K562 (cell line): ENCODE results near the gene LCE1F. TPM values are rescaled to one million over a fixed set of nuclear protein-coding genes. Genes with fewer than 3 reads are reported as not detected.

ENCODE experiments used
- CEBPB ChIP-seq: fragments of 450-650 bp; IDR thresholded peaks from 2 replicates; pipeline ENCODE4 v1.6.1; 2016; ENCODE audit warnings: missing genetic modification characterization, missing compliant biosample characterization
- CEBPG ChIP-seq, 3 experiments: fragments of 200-800 bp in 1 of 3; sonication (Bioruptor generic) in 1 of 3; sonication (generic) in 1 of 3; formaldehyde crosslinking in 1 of 3; IDR thresholded peaks in 2 of 3; conservative IDR thresholded peaks in 1 of 3; 2 replicates each; pipeline versions ENCODE4 v1.6.1 to v1.8.0; 2016 to 2022; ENCODE audit warnings: missing compliant biosample characterization in 2 of 3, missing genetic modification characterization in 2 of 3, mild to moderate bottlenecking in 1 of 3, missing genetic modification reagents in 1 of 3
- FOXK2 ChIP-seq, 2 experiments: fragments of 450-650 bp; IDR thresholded peaks in 1 of 2; conservative IDR thresholded peaks in 1 of 2; 2 replicates each; pipeline ENCODE4 v1.6.1; 2016; ENCODE audit warnings: low read depth in 2 of 2, mild to moderate bottlenecking in 1 of 2
- HCFC1 ChIP-seq: IDR thresholded peaks from 2 replicates; pipeline ENCODE4 v1.6.1; 2012; ENCODE audit warnings: low read depth, low read length, improper control_type of control experiment
- L3MBTL2 ChIP-seq: fragments of 450-650 bp; IDR thresholded peaks from 2 replicates; pipeline ENCODE4 v1.6.1; 2016; ENCODE audit warnings: mild to moderate bottlenecking, moderate library complexity
- RAD21 ChIP-seq, 2 experiments: fragments of 250-450 bp in 1 of 2; fragments of 450-650 bp in 1 of 2; sonication (Bioruptor Pico) in 1 of 2; formaldehyde crosslinking in 1 of 2; IDR thresholded peaks in 1 of 2; conservative IDR thresholded peaks in 1 of 2; 2 replicates each; pipeline versions ENCODE4 v1.4.0 to v1.8.0; 2020 to 2022; ENCODE audit warnings: mild to moderate bottlenecking in 2 of 2, moderate library complexity in 1 of 2
- RAD51 ChIP-seq: fragments of 450-650 bp; IDR thresholded peaks from 2 replicates; pipeline ENCODE4 v1.7.1; 2016; ENCODE audit warnings: low read depth, mild to moderate bottlenecking, borderline replicate concordance
- RBM14 ChIP-seq: fragments of 200-400 bp; formaldehyde crosslinking; IDR thresholded peaks from 2 replicates; pipeline ENCODE4 v1.6.1; 2018; ENCODE audit warnings: low read depth, mild to moderate bottlenecking, low read length, moderate library complexity, borderline replicate concordance; ENCODE audit not compliant: insufficient read depth
- RBM15 ChIP-seq: fragments of 200-400 bp; formaldehyde crosslinking; IDR thresholded peaks from 2 replicates; pipeline ENCODE4 v1.6.1; 2018; ENCODE audit warnings: mild to moderate bottlenecking, low read length, moderate library complexity; ENCODE audit not compliant: insufficient read depth
- RHOXF2B ChIP-seq: fragments of 250-450 bp; sonication (Bioruptor Pico); conservative IDR thresholded peaks from 2 replicates; pipeline ENCODE4 v1.5.1; 2021
- TOE1 ChIP-seq, 2 experiments: fragments of 450-650 bp in 1 of 2; sonication (generic) in 1 of 2; formaldehyde crosslinking in 1 of 2; IDR thresholded peaks; 2 replicates each; pipeline versions ENCODE4 v1.7.1 to v1.8.0; 2016 to 2022; ENCODE audit warnings: borderline replicate concordance in 2 of 2, mild to moderate bottlenecking in 2 of 2, antibody characterized with exemption in 1 of 2, inconsistent platforms in 1 of 2, low read depth in 1 of 2, missing genetic modification reagents in 1 of 2, moderate library complexity in 1 of 2
- ZKSCAN1 ChIP-seq: fragments of 150-350 bp; IDR thresholded peaks from 2 replicates; pipeline ENCODE4 v1.6.1; 2016; ENCODE audit warnings: low read depth, low read length
- ZNF696 ChIP-seq: fragments of 250-450 bp; sonication (Bioruptor Pico); conservative IDR thresholded peaks from 2 replicates; pipeline ENCODE4 v1.4.0; 2020; ENCODE audit warnings: mild to moderate bottlenecking, moderate library complexity
- ZNF778 ChIP-seq: fragments of 450-650 bp; formaldehyde crosslinking; IDR thresholded peaks from 2 replicates; pipeline ENCODE4 v1.4.0; 2020; ENCODE audit warnings: mild to moderate bottlenecking, moderate library complexity
- polyA plus RNA-seq, 8 experiments: library from polyadenylated mRNA; depleted of rRNA in 4 of 8; stranded (reverse) in 5 of 8; unstranded in 3 of 8; fragments of >200 nt; fragmentation: Nextera tagmentation in 2 of 8; fragmentation: Illumina TruSeq in 1 of 8; extraction: Ambion mirVana in 2 of 8; extraction: Trizol in 1 of 8; gene quantifications; 2 replicates each; pipeline versions ENCODE4 v1.2.1 to v1.2.3, GENCODE V29; 2011 to 2014; ENCODE audit warnings: inconsistent platforms in 1 of 8, missing spikeins in 1 of 8
- total RNA-seq, 7 experiments: library from RNA; depleted of rRNA in 6 of 7; stranded (reverse); fragments of >200 nt in 6 of 7; fragmentation: Illumina TruSeq in 2 of 7; extraction: Trizol in 2 of 7; gene quantifications; 2 replicates each; pipeline versions ENCODE4 v1.2.1 to v1.2.3, GENCODE V29; 2011 to 2021; ENCODE audit warnings: low replicate concordance in 1 of 7
- TF ChIP-seq, protein P1 (sequence below), 2 experiments: fragments of 450-650 bp in 1 of 2; sonication (generic) in 1 of 2; formaldehyde crosslinking in 1 of 2; IDR thresholded peaks in 1 of 2; conservative IDR thresholded peaks in 1 of 2; 2 replicates each; pipeline versions ENCODE4 v1.6.1 to v1.8.1; 2016 to 2023; ENCODE audit warnings: mild to moderate bottlenecking in 2 of 2, moderate library complexity in 2 of 2, inconsistent platforms in 1 of 2, missing genetic modification reagents in 1 of 2
- TF ChIP-seq, protein P2 (sequence below), 3 experiments: IDR thresholded peaks in 2 of 3; conservative IDR thresholded peaks in 1 of 3; 2 replicates each; pipeline ENCODE4 v1.5.1; 2011 to 2012; ENCODE audit warnings: low read length in 3 of 3, mild to moderate bottlenecking in 3 of 3, control low read depth in 2 of 3, improper control_type of control experiment in 1 of 3, inconsistent platforms in 1 of 3, low read depth in 1 of 3, mixed read lengths in 1 of 3, moderate library complexity in 1 of 3; ENCODE audit not compliant: insufficient read depth in 2 of 3
- TF ChIP-seq, protein P3 (sequence below): sonication (generic); formaldehyde crosslinking; IDR thresholded peaks from 2 replicates; pipeline ENCODE4 v1.5.0; 2020; ENCODE audit warnings: missing genetic modification reagents
- TF ChIP-seq, protein P4 (sequence below), 2 experiments: IDR thresholded peaks; 2 replicates each; pipeline ENCODE4 v1.6.1; 2011; ENCODE audit warnings: borderline replicate concordance in 1 of 2, control low read depth in 1 of 2, low read depth in 1 of 2, low read length in 1 of 2, mild to moderate bottlenecking in 1 of 2, mixed read lengths in 1 of 2, moderate library complexity in 1 of 2; ENCODE audit not compliant: insufficient read depth in 1 of 2, insufficient read length in 1 of 2, poor library complexity in 1 of 2, severe bottlenecking in 1 of 2; ENCODE audit errors: extremely low read depth in 1 of 2

Gene LCE1F
- total and polyA plus RNA-seq, 9 of the 15 experiments (the other 6 are each of a cell fraction or from before 2014, with no cell fraction given): not detected

DNA sequence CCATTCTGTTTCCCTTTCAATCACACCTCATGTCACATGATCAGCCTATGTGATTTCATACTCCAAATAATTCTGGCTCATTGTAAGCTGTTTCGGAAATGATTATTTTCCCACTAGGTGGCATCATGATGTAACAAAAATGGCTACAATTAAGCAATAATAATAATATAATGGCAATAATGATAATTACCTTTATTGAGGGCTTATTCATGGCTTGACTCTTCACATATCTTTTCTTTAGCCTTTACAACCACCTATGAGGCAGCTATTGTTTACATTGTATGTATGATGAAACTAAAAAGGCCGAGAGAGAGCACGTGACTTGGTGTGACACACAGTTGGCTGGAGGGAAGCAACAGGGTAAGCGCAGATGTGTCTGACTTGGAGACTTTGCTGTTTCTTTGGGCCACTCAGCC is 29.6 kb upstream of the LCE1F start (continued):
- TF ChIP-seq, protein P1, sequence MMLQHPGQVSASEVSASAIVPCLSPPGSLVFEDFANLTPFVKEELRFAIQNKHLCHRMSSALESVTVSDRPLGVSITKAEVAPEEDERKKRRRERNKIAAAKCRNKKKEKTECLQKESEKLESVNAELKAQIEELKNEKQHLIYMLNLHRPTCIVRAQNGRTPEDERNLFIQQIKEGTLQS (IDR thresholded peaks at IDR 0.05): peak; percentile 73
- TF ChIP-seq, protein P1 (CRISPR knock-in tag; conservative IDR thresholded peaks at IDR 0.05): no peak
- TF ChIP-seq ZKSCAN1 (no peak), RAD51 (peak; percentile 85), RBM14 (no peak), RBM15 (no peak), FOXK2 (conservative IDR thresholded peaks at IDR 0.05 in 1 of 2, IDR thresholded peaks at IDR 0.05 in 1 of 2; ENCODE audit: low read depth in 2 of 2) (no peak; a peak in 1 of 4 replicates), RAD21 (CRISPR knock-in tag; conservative IDR thresholded peaks at IDR 0.05 in 1 of 2, IDR thresholded peaks at IDR 0.05 in 1 of 2) (peak in 1 of 2 experiments; percentile 35; a peak in 2 of 4 replicates), ZNF696 (CRISPR knock-in tag) (no peak), L3MBTL2 (peak; percentile 60), CEBPB (tag) (peak; percentile 75), CEBPG (CRISPR knock-in tag; IDR thresholded peaks at IDR 0.05) (no peak), CEBPG (tag; conservative IDR thresholded peaks at IDR 0.05 in 1 of 2, IDR thresholded peaks at IDR 0.05 in 1 of 2) (peak; percentile 63 to 81), HCFC1 (no peak), TOE1 (IDR thresholded peaks at IDR 0.05; ENCODE audit: borderline replicate concordance) (peak; percentile 74; the same call in 1 of the 2 replicates), TOE1 (CRISPR knock-in tag; IDR thresholded peaks at IDR 0.05; ENCODE audit: borderline replicate concordance, low read depth) (no peak), RHOXF2B (CRISPR knock-in tag) (no peak), ZNF778 (CRISPR knock-in tag) (no peak)
- TF ChIP-seq, protein P2, sequence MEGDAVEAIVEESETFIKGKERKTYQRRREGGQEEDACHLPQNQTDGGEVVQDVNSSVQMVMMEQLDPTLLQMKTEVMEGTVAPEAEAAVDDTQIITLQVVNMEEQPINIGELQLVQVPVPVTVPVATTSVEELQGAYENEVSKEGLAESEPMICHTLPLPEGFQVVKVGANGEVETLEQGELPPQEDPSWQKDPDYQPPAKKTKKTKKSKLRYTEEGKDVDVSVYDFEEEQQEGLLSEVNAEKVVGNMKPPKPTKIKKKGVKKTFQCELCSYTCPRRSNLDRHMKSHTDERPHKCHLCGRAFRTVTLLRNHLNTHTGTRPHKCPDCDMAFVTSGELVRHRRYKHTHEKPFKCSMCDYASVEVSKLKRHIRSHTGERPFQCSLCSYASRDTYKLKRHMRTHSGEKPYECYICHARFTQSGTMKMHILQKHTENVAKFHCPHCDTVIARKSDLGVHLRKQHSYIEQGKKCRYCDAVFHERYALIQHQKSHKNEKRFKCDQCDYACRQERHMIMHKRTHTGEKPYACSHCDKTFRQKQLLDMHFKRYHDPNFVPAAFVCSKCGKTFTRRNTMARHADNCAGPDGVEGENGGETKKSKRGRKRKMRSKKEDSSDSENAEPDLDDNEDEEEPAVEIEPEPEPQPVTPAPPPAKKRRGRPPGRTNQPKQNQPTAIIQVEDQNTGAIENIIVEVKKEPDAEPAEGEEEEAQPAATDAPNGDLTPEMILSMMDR (IDR thresholded peaks at IDR 0.05 in 2 of 3, conservative IDR thresholded peaks at IDR 0.05 in 1 of 3; ENCODE audit: insufficient read depth in 2 of 3, low read depth in 1 of 3, low read length in 3 of 3): peak in 1 of 3 experiments; percentile 20; a peak in 1 of 6 replicates
- TF ChIP-seq, protein P3, sequence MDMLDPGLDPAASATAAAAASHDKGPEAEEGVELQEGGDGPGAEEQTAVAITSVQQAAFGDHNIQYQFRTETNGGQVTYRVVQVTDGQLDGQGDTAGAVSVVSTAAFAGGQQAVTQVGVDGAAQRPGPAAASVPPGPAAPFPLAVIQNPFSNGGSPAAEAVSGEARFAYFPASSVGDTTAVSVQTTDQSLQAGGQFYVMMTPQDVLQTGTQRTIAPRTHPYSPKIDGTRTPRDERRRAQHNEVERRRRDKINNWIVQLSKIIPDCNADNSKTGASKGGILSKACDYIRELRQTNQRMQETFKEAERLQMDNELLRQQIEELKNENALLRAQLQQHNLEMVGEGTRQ (CRISPR knock-in tag): peak; percentile 69
- TF ChIP-seq, protein P4, sequence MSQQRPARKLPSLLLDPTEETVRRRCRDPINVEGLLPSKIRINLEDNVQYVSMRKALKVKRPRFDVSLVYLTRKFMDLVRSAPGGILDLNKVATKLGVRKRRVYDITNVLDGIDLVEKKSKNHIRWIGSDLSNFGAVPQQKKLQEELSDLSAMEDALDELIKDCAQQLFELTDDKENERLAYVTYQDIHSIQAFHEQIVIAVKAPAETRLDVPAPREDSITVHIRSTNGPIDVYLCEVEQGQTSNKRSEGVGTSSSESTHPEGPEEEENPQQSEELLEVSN (IDR thresholded peaks at IDR 0.05; ENCODE audit: borderline replicate concordance in 1 of 2, extremely low read depth in 1 of 2, insufficient read depth in 1 of 2, insufficient read length in 1 of 2, low read depth in 1 of 2, low read length in 1 of 2, poor library complexity in 1 of 2, severe bottlenecking in 1 of 2): no peak
